Natural killer cell (primary cell): ENCODE results near the gene COL8A1. TPM values are rescaled to one million over a fixed set of nuclear protein-coding genes. Genes with fewer than 3 reads are reported as not detected.

Experiments used
- ATAC-seq, 3 donors: fragments of 150-1000 bp in 2 of 3; fragments of 200-7000 bp in 1 of 3; cut with Tn5 transposase; 1 replicate in 1 of 3; 2 replicates in 2 of 3; pipeline ENCODE4 v1.10.0; 2021; ENCODE audit warnings: mild to moderate bottlenecking in 2 of 3, moderate library complexity in 2 of 3
- DNase-seq, 2 donors: peaks; one replicate each; pipeline versions ENCODE4 v3.0.0 to v3.0.0-alpha.2; 2013 to 2021; ENCODE audit warnings: mixed read lengths in 1 of 2
- H3K27ac ChIP-seq: one replicate; pipeline ENCODE4 v1.5.1; 2013; ENCODE audit warnings: mild to moderate bottlenecking, low read length
- H3K27me3 ChIP-seq: one replicate; pipeline ENCODE4 v1.6.1; 2013; ENCODE audit warnings: low read length; ENCODE audit not compliant: control insufficient read depth, insufficient read depth
- H3K36me3 ChIP-seq: one replicate; pipeline ENCODE4 v1.6.1; 2013; ENCODE audit warnings: low read length; ENCODE audit not compliant: control insufficient read depth, insufficient read depth
- H3K4me1 ChIP-seq: one replicate; pipeline ENCODE4 v1.6.1; 2013; ENCODE audit warnings: low read length; ENCODE audit not compliant: control insufficient read depth, insufficient read depth
- H3K4me3 ChIP-seq: one replicate; pipeline ENCODE4 v1.5.1; 2013; ENCODE audit warnings: low read length
- H3K9me3 ChIP-seq: one replicate; pipeline ENCODE4 v1.6.1; 2013; ENCODE audit warnings: low read length; ENCODE audit not compliant: control insufficient read depth, insufficient read depth
- H3K27ac Mint-ChIP-seq, 2 donors: one replicate each; pipeline ENCODE4 v1.8.0; 2022; ENCODE audit warnings: mild to moderate bottlenecking in 2 of 2, mixed read lengths in 2 of 2, moderate library complexity in 1 of 2
- H3K27me3 Mint-ChIP-seq, 2 donors: one replicate each; pipeline ENCODE4 v1.8.0; 2022; ENCODE audit warnings: low read depth in 2 of 2, mixed read lengths in 2 of 2
- H3K36me3 Mint-ChIP-seq: one replicate; pipeline ENCODE4 v1.8.0; 2022; ENCODE audit warnings: mixed read lengths
- H3K4me1 Mint-ChIP-seq, 2 donors: one replicate each; pipeline ENCODE4 v1.8.0; 2022; ENCODE audit warnings: mixed read lengths in 2 of 2
- H3K4me3 Mint-ChIP-seq: one replicate; pipeline ENCODE4 v1.8.0; 2022; ENCODE audit warnings: mild to moderate bottlenecking, moderate library complexity, mixed read lengths
- H3K9me3 Mint-ChIP-seq, 2 donors: one replicate each; pipeline ENCODE4 v1.8.0; 2022; ENCODE audit warnings: mixed read lengths in 2 of 2
- WGBS: methylation state at CpG from one replicate; pipeline ENCODE4 v1.1.7; 2013; ENCODE audit warnings: missing lambda C conversion rate; ENCODE audit not compliant: insufficient coverage; 5-methylcytosine and 5-hydroxymethylcytosine counted together
- intact Hi-C: fragments of 100-400 bp; cut with micrococcal nuclease; formaldehyde crosslinking; loops from one replicate; pipeline ENCODE4 v1.14.2; 2022
- total RNA-seq, 4 donors: library from RNA; stranded (reverse); fragments of 120-200 nt in 1 of 4; gene quantifications; one replicate each; pipeline versions ENCODE4 v1.2.3 to v1.2.4, GENCODE V29; 2013 to 2022
- TF ChIP-seq, protein P1 (sequence below): fragments of 200-600 bp; IDR thresholded peaks from one replicate; pipeline ENCODE4 v1.8.0; 2022; ENCODE audit warnings: antibody characterized with exemption

Gene COL8A1
- total RNA-seq, 3 donors from 2014 or later (not counting 1 experiment from before 2014, with no cell fraction given): 0.12 to 0.23 TPM; not detected in 1

DNA sequence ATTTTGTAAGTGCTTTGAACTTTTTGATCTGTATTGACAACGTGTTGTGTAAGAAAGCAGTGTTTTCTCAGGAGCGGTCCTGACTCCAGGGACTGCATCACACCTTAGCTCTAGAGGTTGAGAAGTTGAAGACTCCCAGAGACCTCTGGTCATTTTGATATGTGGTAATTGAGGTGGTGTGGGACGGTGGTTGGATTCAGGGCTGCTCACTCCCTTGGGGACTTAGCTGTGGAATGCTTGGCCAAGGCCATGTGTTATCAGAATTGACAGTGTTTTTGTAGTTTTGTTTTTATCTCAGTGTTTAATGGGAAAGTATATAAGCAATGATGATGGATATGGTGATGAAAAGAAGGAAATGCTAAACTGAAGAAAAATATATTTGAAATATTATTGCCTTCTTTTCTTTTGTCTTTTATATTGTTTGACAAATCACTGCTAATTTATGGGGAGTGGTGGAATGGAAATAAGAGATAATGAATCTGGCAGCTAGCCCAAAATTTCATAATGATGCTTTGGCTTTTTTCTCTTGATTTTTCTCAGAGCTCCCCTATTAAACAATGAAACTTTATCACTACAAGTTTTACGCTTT, 195.3 kb downstream of the COL8A1 start:
- no peaks in the 10 kb centered on the region for H3K9me3 Mint-ChIP-seq
- Histone ChIP-seq H3K9me3 (no peaks in the 10 kb centered on the region), H3K27me3 (no peaks in the 10 kb centered on the region), H3K36me3 (no peaks in the 10 kb centered on the region), H3K27ac (no peak overlapping the region), H3K4me3 (no peak overlapping the region), H3K4me1 (no peaks in the 10 kb centered on the region)
- 83% methylated on average over 3 of the region's 4 CpGs for WGBS
- H3K36me3 Mint-ChIP-seq: no peaks in the 10 kb centered on the region
- TF ChIP-seq, protein P1, sequence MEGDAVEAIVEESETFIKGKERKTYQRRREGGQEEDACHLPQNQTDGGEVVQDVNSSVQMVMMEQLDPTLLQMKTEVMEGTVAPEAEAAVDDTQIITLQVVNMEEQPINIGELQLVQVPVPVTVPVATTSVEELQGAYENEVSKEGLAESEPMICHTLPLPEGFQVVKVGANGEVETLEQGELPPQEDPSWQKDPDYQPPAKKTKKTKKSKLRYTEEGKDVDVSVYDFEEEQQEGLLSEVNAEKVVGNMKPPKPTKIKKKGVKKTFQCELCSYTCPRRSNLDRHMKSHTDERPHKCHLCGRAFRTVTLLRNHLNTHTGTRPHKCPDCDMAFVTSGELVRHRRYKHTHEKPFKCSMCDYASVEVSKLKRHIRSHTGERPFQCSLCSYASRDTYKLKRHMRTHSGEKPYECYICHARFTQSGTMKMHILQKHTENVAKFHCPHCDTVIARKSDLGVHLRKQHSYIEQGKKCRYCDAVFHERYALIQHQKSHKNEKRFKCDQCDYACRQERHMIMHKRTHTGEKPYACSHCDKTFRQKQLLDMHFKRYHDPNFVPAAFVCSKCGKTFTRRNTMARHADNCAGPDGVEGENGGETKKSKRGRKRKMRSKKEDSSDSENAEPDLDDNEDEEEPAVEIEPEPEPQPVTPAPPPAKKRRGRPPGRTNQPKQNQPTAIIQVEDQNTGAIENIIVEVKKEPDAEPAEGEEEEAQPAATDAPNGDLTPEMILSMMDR: no peak
- no peak overlapping the region for H3K4me3 Mint-ChIP-seq
- DNase-seq (no peak), ATAC-seq (no peak)
- H3K27me3 Mint-ChIP-seq: no peaks in the 10 kb centered on the region
- no peaks in the 10 kb centered on the region for H3K4me1 Mint-ChIP-seq
- intact Hi-C loops: loop anchor here (2.0 kb wide), 1 partner anchor 419 kb away; no protein-coding TSS in a partner anchor
- no peak overlapping the region for H3K27ac Mint-ChIP-seq

DNA sequence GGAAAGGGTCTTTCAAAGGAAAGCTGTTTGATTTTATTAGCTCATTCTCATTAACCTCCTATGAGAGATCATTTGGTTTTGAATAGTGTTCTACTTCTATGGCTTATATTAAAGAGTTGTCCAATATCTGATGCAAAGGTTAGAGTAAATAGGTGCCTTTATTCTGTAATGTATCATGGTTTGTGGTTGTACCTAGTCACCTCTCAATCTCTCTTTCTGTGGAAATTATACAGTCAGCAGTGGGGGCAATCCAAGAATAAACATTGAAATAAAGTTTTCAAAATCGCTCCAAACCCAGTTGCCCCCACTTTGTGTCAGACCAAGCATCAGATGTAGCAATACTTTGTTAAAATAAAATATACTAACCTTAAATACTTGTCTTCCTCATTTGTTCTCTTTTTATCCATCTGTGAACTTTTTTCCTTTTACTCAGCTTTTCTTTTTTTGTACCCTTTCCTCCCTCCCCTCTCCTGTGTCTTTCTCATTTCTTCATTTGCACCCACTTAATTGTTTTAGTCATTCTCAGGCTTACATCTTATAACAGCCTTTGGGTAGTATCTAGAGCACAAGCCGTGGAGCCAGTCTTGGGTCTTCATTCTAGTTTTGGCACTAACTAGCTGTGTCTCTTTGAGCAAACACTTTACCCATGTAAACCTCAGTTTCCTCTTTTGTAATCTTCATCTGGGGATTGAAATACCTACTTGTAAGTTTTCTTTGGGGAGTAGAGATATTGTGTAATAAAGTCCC, 196.0 kb downstream of the COL8A1 start:
- no peaks in the 10 kb centered on the region for H3K9me3 ChIP-seq
- no peaks in the 10 kb centered on the region for H3K36me3 Mint-ChIP-seq
- no peak overlapping the region for H3K4me3 ChIP-seq
- no peak for DNase-seq
- H3K4me1 ChIP-seq: no peaks in the 10 kb centered on the region
- no peaks in the 10 kb centered on the region for H3K27me3 ChIP-seq
- WGBS: 93% methylated on average over 2 of the region's 2 CpGs
- no peaks in the 10 kb centered on the region for H3K9me3 Mint-ChIP-seq
- no peaks in the 10 kb centered on the region for H3K36me3 ChIP-seq
- no peaks in the 10 kb centered on the region for H3K4me1 Mint-ChIP-seq
- TF ChIP-seq, protein P1: no peak
- H3K27me3 Mint-ChIP-seq: no peaks in the 10 kb centered on the region
- H3K4me3 Mint-ChIP-seq: no peak overlapping the region
- no peak for ATAC-seq
- intact Hi-C loops: no loop called here
- H3K27ac ChIP-seq: no peak overlapping the region
- H3K27ac Mint-ChIP-seq: no peak overlapping the region

DNA sequence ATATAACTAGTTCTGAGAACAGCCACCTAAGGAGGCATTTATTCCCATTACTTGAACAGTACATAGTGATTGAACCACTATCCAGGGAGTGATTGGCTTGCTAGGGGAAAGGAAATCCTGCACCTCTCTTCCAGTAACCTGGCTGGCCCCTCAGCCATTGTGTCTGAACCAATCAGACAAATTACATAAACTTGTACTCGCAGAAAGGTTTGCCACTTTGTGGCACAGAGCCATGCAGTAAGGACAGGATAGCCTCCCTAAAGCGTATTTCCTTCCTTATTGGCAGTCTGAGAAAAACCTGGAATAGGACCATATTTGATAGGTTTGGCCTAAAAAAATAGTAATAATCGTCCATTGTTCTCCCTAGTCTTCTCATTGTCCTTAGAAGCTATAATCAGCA, 198.3 kb downstream of the COL8A1 start:
- Mint-ChIP-seq H3K4me3 (no peak overlapping the region), H3K9me3 (no peaks in the 10 kb centered on the region), H3K27me3 (no peaks in the 10 kb centered on the region), H3K4me1 (no peaks in the 10 kb centered on the region), H3K36me3 (no peaks in the 10 kb centered on the region), H3K27ac (no peak overlapping the region)
- Histone ChIP-seq H3K27ac (no peak overlapping the region), H3K36me3 (no peaks in the 10 kb centered on the region), H3K9me3 (no peaks in the 10 kb centered on the region), H3K27me3 (no peaks in the 10 kb centered on the region), H3K4me1 (no peaks in the 10 kb centered on the region), H3K4me3 (no peak overlapping the region)
- intact Hi-C loops: no loop called here
- WGBS: 97% methylated on average over 2 of the region's 3 CpGs
- ATAC-seq: no peak
- DNase-seq: no peak
- TF ChIP-seq, protein P1: no peak
